AG04450 (cell line): ENCODE results near the gene PYGB. TPM values are rescaled to one million over a fixed set of nuclear protein-coding genes. Genes with fewer than 3 reads are reported as not detected.
A peak's percentile ranks its signal among the peaks of the same experiment; 100 is the strongest.

Source experiments
- CTCF ChIA-PET: fragments of 300-600, 350-600 bp; formaldehyde crosslinking; extraction: SDS; loops from one replicate; lab custom pipeline; 2022; ENCODE audit warnings: antibody characterized with exemption, inconsistent platforms; lab: Charles Lee
- POLR2A ChIA-PET: fragments of 350-600 bp; formaldehyde crosslinking; extraction: SDS; loops from one replicate; lab custom pipeline; 2021; ENCODE audit warnings: antibody characterized with exemption, inconsistent platforms; lab: Yijun Ruan, JAX
- DNase-seq: peaks from one replicate; pipeline ENCODE4 v3.0.0-alpha.2; 2011; ENCODE audit warnings: low read depth, low spot score
- H3K27ac ChIP-seq: one replicate; pipeline ENCODE4 v1.5.1; 2012; ENCODE audit warnings: low read depth, low read length, control low read depth
- H3K27me3 ChIP-seq: one replicate; pipeline ENCODE4 v1.6.0; 2012; ENCODE audit warnings: low read length; ENCODE audit not compliant: control insufficient read depth, insufficient read depth
- H3K4me3 ChIP-seq: 2 replicates; pipeline ENCODE4 v1.5.1; 2011; ENCODE audit warnings: mild to moderate bottlenecking, low read depth, low read length, control low read depth
- H3K9me3 ChIP-seq: 2 replicates; pipeline ENCODE4 v1.5.1; 2012; ENCODE audit warnings: low read length; ENCODE audit not compliant: control insufficient read depth, insufficient read depth
- CTCF ChIP-seq: IDR thresholded peaks from 2 replicates; pipeline ENCODE4 v1.5.1; 2011; ENCODE audit warnings: low read depth, low read length, control low read depth, inconsistent platforms
- polyA plus RNA-seq: library from polyadenylated mRNA; depleted of rRNA; stranded (reverse); fragments of >200 nt; gene quantifications from 2 replicates; pipeline ENCODE4 v1.2.3, GENCODE V29; 2011

The PYGB gene
- polyA plus RNA-seq, 1 experiment: 43.2 TPM

GRCh38 chr20:25223179-25223661 is 24.7 kb upstream of the PYGB start:
- ChIA-PET CTCF (interaction anchor here (0.6 to 0.8 kb wide), 3 partner anchors 113 to 1620 kb away, joined by 4 to 6 read pairs (median 4); no protein-coding TSS in a partner anchor), POLR2A (no interaction called here)
- no peaks in the 10 kb centered on the region for H3K27me3 ChIP-seq
- peak; percentile 9; the same call in 1 of the 2 replicates for TF ChIP-seq CTCF
- no peak overlapping the region for H3K4me3 ChIP-seq
- H3K9me3 ChIP-seq: no peaks in the 10 kb centered on the region; the same call in 1 of the 2 replicates
- DNase-seq: peak; percentile 54
- peak overlapping the region; percentile 82 for H3K27ac ChIP-seq

GRCh38 chr20:25223765-25224720 is 23.8 kb upstream of the PYGB start:
- DNase-seq: no peak
- Histone ChIP-seq H3K27me3 (no peaks in the 10 kb centered on the region), H3K27ac (peak overlapping the region; percentile 82), H3K9me3 (no peaks in the 10 kb centered on the region; the same call in 1 of the 2 replicates), H3K4me3 (no peak overlapping the region)
- ChIA-PET CTCF (interaction anchor here (0.6 to 0.8 kb wide), 4 partner anchors 14 to 1621 kb away, joined by 3 to 6 read pairs (median 4); no protein-coding TSS in a partner anchor), POLR2A (no interaction called here)
- no peak for TF ChIP-seq CTCF

GRCh38 chr20:25224941-25225340 is 22.9 kb upstream of the PYGB start:
- ChIA-PET CTCF (no interaction called here), POLR2A (no interaction called here)
- H3K27ac ChIP-seq: no peak overlapping the region
- no peak for TF ChIP-seq CTCF
- DNase-seq: no peak
- H3K27me3 ChIP-seq: no peaks in the 10 kb centered on the region
- H3K4me3 ChIP-seq: no peak overlapping the region
- H3K9me3 ChIP-seq: no peaks in the 10 kb centered on the region; the same call in 1 of the 2 replicates

- ChIA-PET POLR2A (no interaction called here), CTCF (no interaction called here)
- DNase-seq: no peak
- no peak for TF ChIP-seq CTCF
- no peak overlapping the region for H3K27ac ChIP-seq
- H3K9me3 ChIP-seq: no peaks in the 10 kb centered on the region
- no peak overlapping the region for H3K4me3 ChIP-seq
- H3K27me3 ChIP-seq: no peaks in the 10 kb centered on the region
These were observed 22.0 kb upstream of the PYGB start for GRCh38 chr20:25225642-25226432.
